Measurements from ENCODE around the gene GOSR2. TPM values are rescaled to one million over a fixed set of nuclear protein-coding genes. Genes with fewer than 3 reads are reported as not detected.

GOSR2 gene
- total and polyA plus RNA-seq, 3 donors from 2014 or later: 72.2 to 92.8 (median 92.4) TPM

DNA sequence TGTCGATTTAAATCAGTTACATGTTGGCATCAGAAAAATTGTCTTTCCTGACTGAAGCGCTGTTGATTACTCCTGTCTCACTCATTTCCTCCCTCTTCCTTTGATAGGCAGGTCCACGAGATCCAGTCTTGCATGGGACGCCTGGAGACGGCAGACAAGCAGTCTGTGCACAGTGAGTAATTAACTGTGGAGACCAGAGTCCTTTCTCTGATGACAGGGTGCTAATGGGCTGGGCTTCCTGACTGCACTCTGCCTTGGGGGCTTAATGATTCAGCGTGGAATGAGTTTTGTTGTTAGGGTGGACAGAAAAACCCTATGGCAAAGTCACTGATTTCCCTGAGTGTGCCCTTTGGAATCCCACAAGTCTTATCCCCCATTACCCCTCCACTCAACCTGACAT is 6.5 kb downstream of the GOSR2 start:
- Histone ChIP-seq H3K9me3 (no peaks in the 10 kb centered on the region), H3K4me1 (peaks cover 6% of the 10 kb centered on the region), H3K36me3 (ENCODE audit: low read depth, missing control alignments) (no peaks in the 10 kb centered on the region), H3K27me3 (no peaks in the 10 kb centered on the region), H3K4me3 (no peak overlapping the region), H3K27ac (no peak overlapping the region)
- no peak for DNase-seq
- WGBS, 2 donors: 72 to 84% methylated on average over 6 of the region's 6 CpGs
- TF ChIP-seq POLR2A (IDR thresholded peaks at IDR 0.05): no peak
- TF ChIP-seq, protein P1, sequence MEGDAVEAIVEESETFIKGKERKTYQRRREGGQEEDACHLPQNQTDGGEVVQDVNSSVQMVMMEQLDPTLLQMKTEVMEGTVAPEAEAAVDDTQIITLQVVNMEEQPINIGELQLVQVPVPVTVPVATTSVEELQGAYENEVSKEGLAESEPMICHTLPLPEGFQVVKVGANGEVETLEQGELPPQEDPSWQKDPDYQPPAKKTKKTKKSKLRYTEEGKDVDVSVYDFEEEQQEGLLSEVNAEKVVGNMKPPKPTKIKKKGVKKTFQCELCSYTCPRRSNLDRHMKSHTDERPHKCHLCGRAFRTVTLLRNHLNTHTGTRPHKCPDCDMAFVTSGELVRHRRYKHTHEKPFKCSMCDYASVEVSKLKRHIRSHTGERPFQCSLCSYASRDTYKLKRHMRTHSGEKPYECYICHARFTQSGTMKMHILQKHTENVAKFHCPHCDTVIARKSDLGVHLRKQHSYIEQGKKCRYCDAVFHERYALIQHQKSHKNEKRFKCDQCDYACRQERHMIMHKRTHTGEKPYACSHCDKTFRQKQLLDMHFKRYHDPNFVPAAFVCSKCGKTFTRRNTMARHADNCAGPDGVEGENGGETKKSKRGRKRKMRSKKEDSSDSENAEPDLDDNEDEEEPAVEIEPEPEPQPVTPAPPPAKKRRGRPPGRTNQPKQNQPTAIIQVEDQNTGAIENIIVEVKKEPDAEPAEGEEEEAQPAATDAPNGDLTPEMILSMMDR (IDR thresholded peaks at IDR 0.05): no peak
- intact Hi-C loops (cut with DNase I; ENCODE audit: low total_unique reads): no loop called here

DNA sequence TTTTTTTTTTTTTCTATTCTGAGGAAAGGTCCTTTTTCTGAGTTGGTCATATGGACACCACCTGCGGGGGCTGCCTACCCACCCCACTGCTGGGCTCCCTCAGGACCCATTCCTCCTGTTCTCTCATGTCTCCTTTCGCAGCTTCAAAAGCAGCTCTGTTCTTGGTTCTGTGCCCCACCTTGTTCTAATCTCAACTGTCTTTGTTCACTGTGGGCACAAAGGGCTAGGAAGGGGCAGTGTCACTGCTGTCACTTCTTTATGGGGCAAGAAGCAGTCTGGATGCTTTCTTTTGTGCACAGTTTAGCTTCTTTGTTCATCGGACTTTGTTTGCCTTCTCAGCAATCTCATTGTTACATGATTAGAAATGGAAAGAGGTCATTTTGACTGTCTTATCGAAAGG is 7.1 kb downstream of the GOSR2 start:
- H3K4me3 ChIP-seq: no peak overlapping the region
- intact Hi-C loops (cut with DNase I; ENCODE audit: low total_unique reads): no loop called here
- no peaks in the 10 kb centered on the region for H3K27me3 ChIP-seq
- TF ChIP-seq, protein P1 (IDR thresholded peaks at IDR 0.05): no peak
- no peak for TF ChIP-seq POLR2A (IDR thresholded peaks at IDR 0.05)
- no peaks in the 10 kb centered on the region for H3K36me3 ChIP-seq (ENCODE audit: low read depth, missing control alignments)
- H3K27ac ChIP-seq: no peak overlapping the region
- WGBS, 2 donors: 85 to 96% methylated on average over 4 of the region's 4 CpGs
- no peaks in the 10 kb centered on the region for H3K9me3 ChIP-seq
- no peak for DNase-seq
- H3K4me1 ChIP-seq: no peaks in the 10 kb centered on the region

DNA sequence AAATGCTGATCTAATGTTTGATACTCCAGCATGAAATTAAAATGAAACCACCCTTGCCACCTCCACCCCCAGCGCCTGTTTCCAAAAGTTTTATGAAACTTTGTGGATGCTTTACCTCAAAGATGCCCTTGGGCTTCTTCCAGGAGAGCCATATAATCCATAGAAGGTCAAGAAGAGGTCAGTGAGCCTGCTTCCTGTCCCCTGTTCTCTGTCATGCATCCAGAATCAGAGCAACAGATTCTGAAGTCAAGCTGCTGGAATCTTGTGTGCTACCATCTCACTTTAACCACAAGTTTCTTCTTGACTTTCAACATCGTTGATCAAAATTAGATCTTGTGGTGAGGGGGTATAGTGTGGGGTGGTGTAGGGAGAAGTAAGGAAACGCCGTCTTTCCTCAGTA is 8.6 kb downstream of the GOSR2 start:
- intact Hi-C loops (cut with DNase I; ENCODE audit: low total_unique reads): no loop called here
- TF ChIP-seq POLR2A (IDR thresholded peaks at IDR 0.05): no peak
- TF ChIP-seq, protein P1 (IDR thresholded peaks at IDR 0.05): no peak
- WGBS, 2 donors: 88 to 89% methylated on average over 4 of the region's 4 CpGs

DNA sequence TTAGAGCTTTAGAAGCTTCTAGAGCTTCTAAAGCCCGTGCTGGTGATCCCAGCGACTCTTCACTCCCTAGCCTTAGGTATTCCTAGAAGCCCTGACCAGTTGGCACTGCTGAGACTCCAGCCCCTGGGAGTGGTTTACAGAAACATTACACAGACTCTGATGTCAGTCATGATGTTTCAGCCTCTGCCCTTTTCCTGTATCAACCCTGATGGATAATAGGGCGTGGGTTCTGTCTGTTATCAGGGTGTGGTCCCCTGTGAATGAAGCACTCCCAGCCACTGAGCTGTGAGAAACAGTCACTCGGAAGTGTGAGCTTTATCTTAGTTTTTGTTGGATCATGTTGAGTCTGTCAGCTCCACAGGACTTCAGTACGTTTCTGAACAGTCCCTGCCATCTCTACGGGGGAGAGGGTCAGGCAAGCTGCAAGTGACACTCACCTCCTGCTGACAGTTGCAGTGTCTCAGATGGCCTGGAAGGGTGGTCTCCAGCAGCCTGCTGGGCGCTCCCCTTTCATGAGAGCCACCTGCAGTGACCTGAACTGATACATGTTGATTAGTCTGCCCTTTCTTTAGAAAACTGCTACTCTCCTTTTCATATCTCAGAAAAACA is 12.8 kb downstream of the GOSR2 start:
- no peaks in the 10 kb centered on the region for H3K9me3 ChIP-seq
- WGBS, 2 donors: 60 to 65% methylated on average over 7 of the region's 7 CpGs
- no peaks in the 10 kb centered on the region for H3K36me3 ChIP-seq (ENCODE audit: low read depth, missing control alignments)

More for the DNA sequence above, 8.6 kb downstream of the GOSR2 start:
- Histone ChIP-seq H3K4me3 (no peak overlapping the region), H3K9me3 (no peaks in the 10 kb centered on the region), H3K4me1 (no peaks in the 10 kb centered on the region), H3K27me3 (no peaks in the 10 kb centered on the region), H3K36me3 (ENCODE audit: low read depth, missing control alignments) (no peaks in the 10 kb centered on the region), H3K27ac (no peak overlapping the region)
- no peak for DNase-seq

More for the DNA sequence above, 12.8 kb downstream of the GOSR2 start:
- H3K4me3 ChIP-seq: no peak overlapping the region
- H3K27ac ChIP-seq: peak overlapping the region in 1 of 2 donors; percentile 30
- H3K4me1 ChIP-seq: no peaks in the 10 kb centered on the region
- intact Hi-C loops (cut with DNase I; ENCODE audit: low total_unique reads): no loop called here
- no peaks in the 10 kb centered on the region for H3K27me3 ChIP-seq
- TF ChIP-seq POLR2A (IDR thresholded peaks at IDR 0.05): no peak
- TF ChIP-seq, protein P1 (IDR thresholded peaks at IDR 0.05): no peak
- no peak for DNase-seq
